Activated naive CD8-positive, alpha-beta T cell treated with anti-CD3 and anti-CD28 coated beads, Interleukin-2, amount 10 ng/mL, durations not matched to agents 7 days and 5 days (primary cell): ENCODE data around the gene ZNF831. TPM values are rescaled to one million over a fixed set of nuclear protein-coding genes. Genes with fewer than 3 reads are reported as not detected.

Source experiments
- total RNA-seq, 2 experiments: library from RNA; stranded (reverse); gene quantifications; one replicate each; pipeline ENCODE4 v1.2.3, GENCODE V29; 2021

The ZNF831 gene
- total RNA-seq, 2 experiments from 2014 or later = 15.9 to 16.3 TPM

Other genes with a start within 250 kb of the ZNF831 start
- 10 to 100 TPM; 71.7 to 76.4 TPM for gene NELFCD, start 182.6 kb upstream of the ZNF831 start, total RNA-seq
- gene CTSZ, start 156.6 kb upstream of the ZNF831 start, total RNA-seq = 10 to 100 TPM; 48.9 to 49.2 TPM
- gene TUBB1, start 144.4 kb upstream of the ZNF831 start, total RNA-seq = not detected
- gene ATP5F1E, start 131.5 kb upstream of the ZNF831 start, total RNA-seq = 10 to 100 TPM; 81.1 to 87.3 TPM
- gene PRELID3B, start 121.0 kb upstream of the ZNF831 start, total RNA-seq = 10 to 100 TPM; 57.3 to 65.7 TPM
- gene EDN3, start 136.8 kb downstream of the ZNF831 start, total RNA-seq = under 1 TPM; 0.17 to 0.39 TPM